Mucosa of descending colon (tissue), 3 donors: ENCODE results near the gene ZNF223. TPM values are rescaled to one million over a fixed set of nuclear protein-coding genes. Genes with fewer than 3 reads are reported as not detected.

ENCODE experiments used
- ATAC-seq: fragments of 200-7000 bp; cut with Tn5 transposase; one replicate; pipeline ENCODE4 v1.9.1; 2020; ENCODE audit warnings: mild to moderate bottlenecking, moderate library complexity
- DNase-seq, 3 donors: peaks; one replicate each; pipeline ENCODE4 v3.0.0-alpha.2; 2020
- H3K36me3 ChIP-seq: fragments of 200-600 bp; one replicate; pipeline ENCODE4 v1.8.0; 2021; ENCODE audit warnings: low read depth, mild to moderate bottlenecking
- H3K4me1 ChIP-seq: fragments of 200-600 bp; one replicate; pipeline ENCODE4 v1.8.0; 2021; ENCODE audit warnings: low read depth, mild to moderate bottlenecking
- H3K4me3 ChIP-seq: fragments of 200-600 bp; one replicate; pipeline ENCODE4 v1.8.0; 2021; ENCODE audit warnings: mild to moderate bottlenecking
- H3K9me3 ChIP-seq: fragments of 200-600 bp; one replicate; pipeline ENCODE4 v1.8.0; 2021; ENCODE audit warnings: mild to moderate bottlenecking
- intact Hi-C, 2 donors: fragments of 100-400 bp; cut with DNase I in 1 of 2; cut with micrococcal nuclease in 1 of 2; formaldehyde crosslinking; loops; one replicate each; pipeline versions ENCODE4 v1.11.0 to v1.11.1; 2022; cut with DNase I, micrococcal nuclease
- total RNA-seq, 3 donors: library from RNA; stranded (reverse); fragmentation: NEBNext Ultra II Directional in 2 of 3; extraction: Animal tissue kit (Norgen Biotek cat#: 25700) in 2 of 3; gene quantifications; one replicate each; pipeline versions ENCODE4 v1.2.1 to v1.2.4, GENCODE V29; 2021 to 2023
- TF ChIP-seq, protein P1 (sequence below): fragments of 200-600 bp; IDR thresholded peaks from one replicate; pipeline ENCODE4 v1.8.0; 2022; ENCODE audit warnings: antibody characterized with exemption, mild to moderate bottlenecking
- donor health status: DM: no; HTN: no; CAD: no; lungs with moderate emphysema.
- donor health status: DM: no; HTN: no; CAD: no.
- donor health status: DM: no; HTN: yes; CAD: no.

Gene ZNF223
- total RNA-seq, 3 donors from 2014 or later: 4.7 to 8.7 (median 6.0) TPM

DNA sequence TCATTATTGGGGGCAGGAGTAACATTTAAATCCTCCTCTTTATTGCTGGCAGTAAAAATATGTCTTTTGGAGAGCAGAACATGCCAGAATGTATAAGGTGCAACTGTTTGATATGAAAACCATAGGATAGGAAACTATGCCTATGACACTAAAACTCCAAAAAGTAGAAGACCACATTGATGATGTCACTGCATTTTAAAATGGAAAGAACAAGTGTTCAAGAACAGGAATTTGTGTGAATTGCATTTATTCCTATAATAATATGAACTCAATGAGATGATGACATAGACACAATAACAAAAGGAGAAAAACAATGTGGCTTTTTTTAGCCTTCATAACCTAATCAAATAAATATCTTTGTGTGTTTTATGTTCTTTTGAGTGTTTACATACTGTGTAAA is 57.6 kb downstream of the ZNF223 start:
- intact Hi-C loops: no loop called here
- DNase-seq: no peak
- ATAC-seq: no peak
- H3K36me3 ChIP-seq: no peaks in the 10 kb centered on the region
- peaks cover 13% of the 10 kb centered on the region for H3K4me1 ChIP-seq
- no peak overlapping the region for H3K4me3 ChIP-seq
- H3K9me3 ChIP-seq: peaks cover 67% of the 10 kb centered on the region
- TF ChIP-seq, protein P1, sequence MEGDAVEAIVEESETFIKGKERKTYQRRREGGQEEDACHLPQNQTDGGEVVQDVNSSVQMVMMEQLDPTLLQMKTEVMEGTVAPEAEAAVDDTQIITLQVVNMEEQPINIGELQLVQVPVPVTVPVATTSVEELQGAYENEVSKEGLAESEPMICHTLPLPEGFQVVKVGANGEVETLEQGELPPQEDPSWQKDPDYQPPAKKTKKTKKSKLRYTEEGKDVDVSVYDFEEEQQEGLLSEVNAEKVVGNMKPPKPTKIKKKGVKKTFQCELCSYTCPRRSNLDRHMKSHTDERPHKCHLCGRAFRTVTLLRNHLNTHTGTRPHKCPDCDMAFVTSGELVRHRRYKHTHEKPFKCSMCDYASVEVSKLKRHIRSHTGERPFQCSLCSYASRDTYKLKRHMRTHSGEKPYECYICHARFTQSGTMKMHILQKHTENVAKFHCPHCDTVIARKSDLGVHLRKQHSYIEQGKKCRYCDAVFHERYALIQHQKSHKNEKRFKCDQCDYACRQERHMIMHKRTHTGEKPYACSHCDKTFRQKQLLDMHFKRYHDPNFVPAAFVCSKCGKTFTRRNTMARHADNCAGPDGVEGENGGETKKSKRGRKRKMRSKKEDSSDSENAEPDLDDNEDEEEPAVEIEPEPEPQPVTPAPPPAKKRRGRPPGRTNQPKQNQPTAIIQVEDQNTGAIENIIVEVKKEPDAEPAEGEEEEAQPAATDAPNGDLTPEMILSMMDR: no peak

DNA sequence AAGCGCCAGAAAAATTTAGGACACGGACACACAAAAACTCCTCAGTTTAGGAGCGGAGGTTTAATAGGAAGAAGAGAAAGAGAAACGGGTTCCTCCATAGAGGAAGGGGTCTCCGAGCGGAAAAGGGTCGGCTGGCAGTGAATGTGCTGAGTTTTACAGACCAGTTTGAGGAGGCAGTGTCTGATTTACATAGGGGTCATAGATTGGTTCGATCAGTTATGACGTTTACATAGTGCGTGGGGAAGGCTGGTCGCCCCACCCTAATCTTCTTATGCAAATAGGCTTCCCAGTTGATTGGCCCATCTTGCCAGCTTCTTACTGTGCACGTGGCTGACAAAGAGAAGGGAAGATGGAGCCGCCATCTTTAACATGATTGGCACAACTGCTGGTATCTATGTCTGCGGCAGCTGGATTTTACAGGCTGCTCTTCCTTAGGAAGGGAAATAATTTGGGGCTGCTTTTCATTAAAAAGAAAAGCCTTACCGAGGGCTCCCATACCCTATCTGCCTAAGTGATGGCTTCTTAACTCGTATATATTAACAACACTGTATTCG is 60.2 kb downstream of the ZNF223 start:
- TF ChIP-seq, protein P1: no peak
- no peak overlapping the region for H3K4me3 ChIP-seq
- H3K9me3 ChIP-seq: peaks cover 45% of the 10 kb centered on the region
- peaks cover 13% of the 10 kb centered on the region for H3K4me1 ChIP-seq
- no peaks in the 10 kb centered on the region for H3K36me3 ChIP-seq
- no peak for ATAC-seq
- intact Hi-C loops: no loop called here
- no peak for DNase-seq

DNA sequence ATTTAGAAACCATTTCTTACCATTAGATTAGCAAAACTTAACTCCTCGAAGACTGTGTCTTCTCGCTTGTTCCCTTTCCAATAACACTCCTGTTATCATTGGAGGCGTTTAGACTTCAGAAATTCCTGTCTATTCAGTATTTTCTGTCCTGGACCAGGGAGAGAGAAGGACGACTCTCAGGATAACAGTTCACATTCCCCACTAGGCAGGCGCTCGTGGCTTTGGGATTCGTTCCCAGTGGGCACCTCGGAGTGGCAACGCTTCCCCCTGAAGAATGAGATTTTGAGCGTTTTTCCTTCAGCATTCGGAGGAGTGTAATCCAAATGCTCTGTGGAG is 60.9 kb downstream of the ZNF223 start:
- peak; percentile 9 for ATAC-seq
- intact Hi-C loops: no loop called here
- no peak for DNase-seq

DNA sequence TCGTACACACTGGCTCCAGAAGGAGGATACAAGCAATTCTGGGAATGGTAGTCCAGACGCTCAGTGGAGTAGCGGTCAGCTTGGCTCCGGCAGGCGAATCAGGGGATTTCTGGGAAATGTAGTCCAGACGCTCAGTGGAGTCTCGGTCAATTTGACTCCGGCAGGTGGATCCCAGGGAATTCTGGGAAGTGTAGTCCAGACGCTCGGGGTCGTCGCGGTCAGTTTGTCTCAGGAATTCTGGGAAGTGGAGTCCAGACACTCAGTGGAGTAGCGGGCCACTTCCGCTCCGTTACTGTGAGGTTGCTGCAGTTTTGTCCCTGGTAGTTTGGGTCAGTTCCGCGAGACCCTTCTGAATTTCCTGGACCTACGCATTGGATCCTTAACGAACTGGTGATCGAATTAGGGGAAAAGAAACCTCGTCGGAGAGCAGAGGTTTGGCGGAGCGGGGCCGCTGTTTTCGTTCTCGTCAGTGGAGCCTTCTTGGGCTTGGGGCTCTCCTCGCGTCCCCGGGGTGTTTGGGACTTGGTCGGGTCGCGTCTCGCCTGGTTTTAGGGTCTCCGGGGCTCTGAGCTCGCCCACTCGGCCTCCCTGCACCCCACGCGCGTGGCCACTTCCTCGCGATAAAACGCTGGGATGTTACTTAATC is 61.4 kb downstream of the ZNF223 start, which contains the start of gene ZNF225:
TSS of gene ZNF225 (plus strand) at position 262 of the 646 bp plus-strand sequence. CDS start 2,429 bp downstream, outside the sequence.
- TF ChIP-seq, protein P1: no peak
- peak; percentile 90 to 97 (median 95) for DNase-seq
- peak; percentile 99 for ATAC-seq
- Histone ChIP-seq H3K36me3 (no peaks in the 10 kb centered on the region), H3K4me3 (peak within 1 kb of the TSS; percentile 42), H3K4me1 (peaks cover 13% of the 10 kb centered on the region), H3K9me3 (peaks cover 33% of the 10 kb centered on the region)
- intact Hi-C loops: no loop called here

More for the DNA sequence above, 60.9 kb downstream of the ZNF223 start:
- TF ChIP-seq, protein P1: no peak
- peak overlapping the region; percentile 42 for H3K4me3 ChIP-seq
- peaks cover 38% of the 10 kb centered on the region for H3K9me3 ChIP-seq
- no peaks in the 10 kb centered on the region for H3K36me3 ChIP-seq
- peaks cover 13% of the 10 kb centered on the region for H3K4me1 ChIP-seq

DNA sequence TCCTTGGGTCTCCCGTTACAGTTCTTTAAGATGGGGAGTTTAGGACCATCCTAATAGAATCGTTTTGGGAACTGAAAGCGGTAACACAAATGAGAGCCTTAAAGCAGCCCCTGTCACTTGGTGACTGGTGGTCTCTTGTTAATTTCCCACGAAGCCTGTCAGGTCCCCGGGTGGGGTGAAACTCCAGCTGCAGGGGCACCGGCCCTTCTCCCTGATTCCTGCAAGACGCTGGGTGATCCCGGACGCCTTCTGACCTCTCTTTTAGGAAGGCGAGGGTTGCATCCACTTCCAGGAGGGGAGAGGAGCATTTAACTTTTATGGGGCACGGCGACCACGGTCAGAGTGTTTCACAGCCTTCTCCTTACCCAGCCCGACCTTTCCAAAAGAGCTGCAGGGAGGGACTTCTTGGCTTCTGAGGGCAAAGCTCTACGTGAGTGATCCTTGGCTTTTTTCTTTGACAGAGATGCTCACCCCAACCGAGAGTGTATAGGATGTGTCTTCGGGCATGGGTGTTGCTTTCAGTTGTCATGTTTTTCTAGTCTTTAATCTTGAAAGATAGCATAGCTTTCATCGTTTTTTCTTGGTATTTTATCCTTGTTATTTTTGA is 62.1 kb downstream of the ZNF223 start:
- Histone ChIP-seq H3K4me1 (peaks cover 13% of the 10 kb centered on the region), H3K9me3 (peaks cover 26% of the 10 kb centered on the region), H3K4me3 (peak overlapping the region; percentile 42), H3K36me3 (no peaks in the 10 kb centered on the region)
- intact Hi-C loops: no loop called here
- TF ChIP-seq, protein P1: no peak
- DNase-seq: peak in 2 of 3 donors; percentile 17 to 33
- no peak for ATAC-seq

Other genes with a start within 250 kb of the ZNF223 start
- 1 to 10 TPM in 2 of 3 donors, under 1 TPM in 1; 0.61 to 4.8 (median 3.9) TPM for gene LYPD5, start 249.6 kb upstream of the ZNF223 start, total RNA-seq
- 10 to 100 TPM in 2 of 3 donors, 1 to 10 TPM in 1; 7.6 to 21.8 (median 14.1) TPM for gene ZNF283, start 224.7 kb upstream of the ZNF223 start, total RNA-seq
- 1 to 10 TPM in 2 of 3 donors, under 1 TPM in 1; 0.58 to 5.5 (median 1.7) TPM for gene ZNF404, start 168.1 kb upstream of the ZNF223 start, total RNA-seq
- 10 to 100 TPM in 2 of 3 donors, 1 to 10 TPM in 1; 9.8 to 15.9 (median 13.4) TPM for gene ZNF45, start 116.8 kb upstream of the ZNF223 start, total RNA-seq
- gene ZNF221, start 100.8 kb upstream of the ZNF223 start, total RNA-seq: 1 to 10 TPM; 1.9 to 5.8 (median 1.9) TPM
- 1 to 10 TPM; 5.4 to 8.6 (median 6.7) TPM for gene ZNF155, start 67.8 kb upstream of the ZNF223 start, total RNA-seq
- gene ZNF230, start 49.1 kb upstream of the ZNF223 start, total RNA-seq: 1 to 10 TPM; 3.2 to 5.2 (median 3.8) TPM
- gene ZNF222, start 26.7 kb upstream of the ZNF223 start, total RNA-seq: 1 to 10 TPM; 1.1 to 2.9 (median 1.3) TPM
- 1 to 10 TPM; 1.9 to 2.3 (median 2.1) TPM for gene ZNF284, start 20.1 kb downstream of the ZNF223 start, total RNA-seq
- gene ZNF224, start 42.3 kb downstream of the ZNF223 start, total RNA-seq: 10 to 100 TPM; 25.5 to 38.3 (median 29.8) TPM
- gene ZNF225, start 61.4 kb downstream of the ZNF223 start, total RNA-seq: 1 to 10 TPM; 2.2 to 4.8 (median 3.2) TPM
- 10 to 100 TPM in 2 of 3 donors, 1 to 10 TPM in 1; 4.7 to 11.1 (median 10.9) TPM for gene ZNF234, start 89.5 kb downstream of the ZNF223 start, total RNA-seq
- gene ZNF226, start 113.1 kb downstream of the ZNF223 start, total RNA-seq: 10 to 100 TPM; 17.9 to 23.1 (median 23.0) TPM
- gene ZNF227, start 160.5 kb downstream of the ZNF223 start, total RNA-seq: 10 to 100 TPM; 11.3 to 25.3 (median 12.6) TPM
- gene ZNF233, start 207.8 kb downstream of the ZNF223 start, total RNA-seq: 1 to 10 TPM; 1.1 to 6.8 (median 1.2) TPM